HUES6 (cell line): ENCODE results near the gene ZBED4.
A peak's percentile ranks its signal among the peaks of the same experiment; 100 is the strongest.

Experiments used
- H3K27ac ChIP-seq: 2 replicates; pipeline ENCODE4 v1.7.0; 2013; ENCODE audit warnings: low read depth, mild to moderate bottlenecking, low read length, inconsistent platforms
- H3K27me3 ChIP-seq: 2 replicates; pipeline ENCODE4 v1.6.1; 2013; ENCODE audit warnings: low read length; ENCODE audit not compliant: control insufficient read depth, insufficient read depth
- H3K36me3 ChIP-seq: 2 replicates; pipeline ENCODE4 v1.6.1; 2013; ENCODE audit warnings: low read length; ENCODE audit not compliant: control insufficient read depth, insufficient read depth
- H3K4me1 ChIP-seq: 2 replicates; pipeline ENCODE4 v1.6.1; 2013; ENCODE audit warnings: low read length; ENCODE audit not compliant: control insufficient read depth, insufficient read depth
- H3K4me3 ChIP-seq: 2 replicates; pipeline ENCODE4 v1.5.1; 2013; ENCODE audit warnings: low read depth, low read length
- H3K9ac ChIP-seq: one replicate; pipeline ENCODE4 v1.6.1; 2013; ENCODE audit warnings: mild to moderate bottlenecking, low read length
- H3K9me3 ChIP-seq: 2 replicates; pipeline ENCODE4 v1.6.1; 2013; ENCODE audit warnings: low read depth, low read length; ENCODE audit not compliant: control insufficient read depth, insufficient read depth

Gene ZBED4

GRCh38 chr22:49935561-49935960, 81.9 kb downstream of the ZBED4 start:
- Histone ChIP-seq H3K27me3 (peaks cover 3% of the 10 kb centered on the region), H3K4me1 (peaks cover 28% of the 10 kb centered on the region), H3K9me3 (no peaks in the 10 kb centered on the region), H3K9ac (no peak overlapping the region), H3K36me3 (no peaks in the 10 kb centered on the region), H3K27ac (no peak overlapping the region), H3K4me3 (no peak overlapping the region)

GRCh38 chr22:49936018-49936972, 82.7 kb downstream of the ZBED4 start:
- Histone ChIP-seq H3K4me3 (peak overlapping the region; percentile 51), H3K36me3 (no peaks in the 10 kb centered on the region), H3K27me3 (no peaks in the 10 kb centered on the region; the same call in 1 of the 2 replicates), H3K9me3 (no peaks in the 10 kb centered on the region; the same call in 1 of the 2 replicates), H3K27ac (peak overlapping the region; percentile 65; the same call in 1 of the 2 replicates), H3K4me1 (peaks cover 28% of the 10 kb centered on the region), H3K9ac (no peak overlapping the region)

- Histone ChIP-seq H3K27ac (no peak overlapping the region), H3K9ac (no peak overlapping the region), H3K4me3 (no peak overlapping the region), H3K36me3 (no peaks in the 10 kb centered on the region), H3K9me3 (no peaks in the 10 kb centered on the region; the same call in 1 of the 2 replicates), H3K4me1 (peaks cover 28% of the 10 kb centered on the region), H3K27me3 (no peaks in the 10 kb centered on the region; the same call in 1 of the 2 replicates)
These were observed 83.5 kb downstream of the ZBED4 start for GRCh38 chr22:49936973-49937757.

GRCh38 chr22:49937758-49938564, 84.3 kb downstream of the ZBED4 start:
- H3K36me3 ChIP-seq: no peaks in the 10 kb centered on the region
- H3K27ac ChIP-seq: no peak overlapping the region
- H3K4me1 ChIP-seq: peaks cover 28% of the 10 kb centered on the region
- no peaks in the 10 kb centered on the region; the same call in 1 of the 2 replicates for H3K27me3 ChIP-seq
- no peak overlapping the region for H3K9ac ChIP-seq
- no peak overlapping the region for H3K4me3 ChIP-seq
- no peaks in the 10 kb centered on the region; the same call in 1 of the 2 replicates for H3K9me3 ChIP-seq

GRCh38 chr22:49938565-49939136, 85.0 kb downstream of the ZBED4 start:
- H3K36me3 ChIP-seq: no peaks in the 10 kb centered on the region
- peaks cover 28% of the 10 kb centered on the region for H3K4me1 ChIP-seq
- H3K27me3 ChIP-seq: no peaks in the 10 kb centered on the region; the same call in 1 of the 2 replicates
- no peak overlapping the region for H3K9ac ChIP-seq
- no peak overlapping the region for H3K4me3 ChIP-seq
- H3K9me3 ChIP-seq: no peaks in the 10 kb centered on the region; the same call in 1 of the 2 replicates
- H3K27ac ChIP-seq: no peak overlapping the region
